Measurements from ENCODE around the gene NRP1.
A peak's percentile ranks its signal among the peaks of the same experiment; 100 is the strongest.

NRP1 gene

DNA sequence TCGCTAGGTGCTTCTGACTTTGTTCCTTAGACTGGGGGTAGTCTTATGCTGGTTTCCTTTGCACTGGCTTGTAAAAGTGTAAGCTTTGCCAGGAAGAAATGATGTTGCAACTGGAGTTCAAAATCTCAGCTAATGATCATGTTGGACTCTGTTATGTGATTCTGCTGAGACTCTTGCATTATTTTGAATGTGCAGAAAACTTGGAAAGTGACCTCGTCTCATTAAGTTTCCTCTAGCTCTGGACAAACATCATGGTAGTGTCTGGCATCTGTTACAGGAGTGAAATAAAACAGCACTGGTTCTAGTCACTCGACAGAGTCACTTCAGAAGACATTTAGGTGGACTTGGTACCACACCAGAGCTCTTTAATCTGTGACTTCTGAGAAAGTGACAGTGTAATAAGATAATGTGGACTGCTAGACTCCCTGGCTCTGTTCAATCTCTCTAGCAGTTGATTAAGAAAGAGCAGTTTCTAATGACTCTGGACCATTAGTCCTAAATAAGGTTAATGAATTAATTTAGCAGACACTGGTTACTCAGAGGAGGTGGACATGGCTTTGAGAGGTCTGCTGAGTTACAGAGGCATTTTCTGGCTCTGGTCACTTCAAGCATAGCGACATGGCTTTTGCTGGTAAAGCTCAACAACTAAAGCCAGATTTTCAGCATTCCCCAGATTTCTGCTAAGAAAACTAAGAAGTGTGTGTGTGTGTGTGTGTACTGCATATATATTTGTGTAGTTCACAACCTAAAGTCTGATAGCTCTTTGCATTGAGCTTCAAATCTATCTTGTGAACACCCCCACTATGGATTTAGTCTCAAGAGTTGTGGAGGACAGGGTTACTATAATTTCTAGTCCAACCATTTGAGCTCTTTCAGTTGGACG lies 2.0 kb downstream of the NRP1 start:
- Histone ChIP-seq H3K4me3 (ENCODE audit: low read depth in 1 of 2, low read length in 2 of 2) (peak overlapping the region; percentile 90 to 93), H3K4me1 (ENCODE audit: control insufficient read depth in 1 of 2, insufficient read depth in 2 of 2, low read length in 2 of 2) (peaks cover 0 to 36% of the 10 kb centered on the region in 2 donors), H3K9me3 (ENCODE audit: control insufficient read depth in 1 of 2, low read length in 2 of 2) (no peaks in the 10 kb centered on the region), H3K27ac (ENCODE audit: low read length) (peak overlapping the region; percentile 94), H3K36me3 (ENCODE audit: control insufficient read depth in 1 of 2, insufficient read depth in 2 of 2, low read length in 2 of 2) (peaks cover 7 to 13% of the 10 kb centered on the region in 2 donors), H3K27me3 (ENCODE audit: low read depth, low read length) (no peaks in the 10 kb centered on the region)

DNA sequence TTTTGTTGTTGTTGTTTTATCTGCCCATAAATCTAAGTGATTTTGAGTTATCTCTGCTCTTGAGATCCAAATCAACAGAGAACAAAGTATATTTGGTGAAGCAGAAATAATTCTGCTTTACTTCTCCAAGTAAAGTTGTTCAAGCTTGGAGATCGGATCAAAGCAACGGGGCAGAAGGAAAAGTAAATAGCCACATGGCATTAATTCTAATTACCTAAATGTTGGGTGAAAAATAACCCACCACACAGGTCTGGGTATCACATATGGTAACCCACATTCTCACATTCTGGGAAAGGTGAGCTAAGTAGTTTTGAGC lies 3.1 kb downstream of the NRP1 start:
- H3K4me1 ChIP-seq (ENCODE audit: control insufficient read depth in 1 of 2, insufficient read depth in 2 of 2, low read length in 2 of 2): peaks cover 0 to 37% of the 10 kb centered on the region in 2 donors
- peak overlapping the region; percentile 94 for H3K27ac ChIP-seq (ENCODE audit: low read length)

DNA sequence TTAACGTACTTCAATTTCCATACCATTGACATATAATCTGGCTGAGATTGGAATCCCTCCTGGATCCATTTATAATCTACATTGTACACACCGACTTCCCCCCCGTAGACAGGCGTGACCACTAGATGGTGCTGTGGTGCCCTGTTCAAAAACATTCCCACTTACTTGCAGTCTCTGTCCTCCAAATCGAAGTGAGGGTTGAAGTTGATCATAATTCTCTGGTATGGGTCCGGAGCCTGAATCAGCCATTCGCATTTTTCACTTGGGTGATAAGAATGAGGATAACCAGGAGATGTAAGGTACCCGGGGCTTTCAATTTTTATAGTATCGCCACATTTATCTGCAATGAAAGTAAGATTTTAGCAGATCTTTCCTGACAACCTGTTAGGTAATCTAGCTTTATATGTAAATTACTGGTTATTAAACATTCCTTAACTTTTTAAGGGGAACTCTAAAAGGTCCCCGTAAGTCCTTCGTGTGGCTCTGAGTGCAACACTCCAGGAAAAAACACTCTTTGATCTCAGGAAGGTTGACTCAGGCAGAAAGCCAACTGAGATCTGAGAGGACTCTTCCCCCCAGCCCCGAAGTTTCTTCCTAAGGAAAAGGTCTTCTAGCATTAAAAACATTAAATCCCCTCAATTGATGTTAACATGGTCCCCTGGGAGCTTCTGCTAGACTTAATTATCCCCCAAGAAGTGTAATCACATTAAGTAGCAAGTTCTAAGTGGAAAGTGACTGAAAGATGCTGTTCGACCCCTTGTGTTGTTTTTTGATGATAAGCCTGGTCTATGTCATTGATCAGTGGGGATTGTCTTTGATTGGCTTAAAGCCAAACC lies 3.7 kb downstream of the NRP1 start:
- H3K36me3 ChIP-seq (ENCODE audit: control insufficient read depth in 1 of 2, insufficient read depth in 2 of 2, low read length in 2 of 2): peaks cover 7 to 13% of the 10 kb centered on the region in 2 donors
- no peaks in the 10 kb centered on the region for H3K27me3 ChIP-seq (ENCODE audit: low read depth, low read length)
- H3K4me1 ChIP-seq (ENCODE audit: control insufficient read depth in 1 of 2, insufficient read depth in 2 of 2, low read length in 2 of 2): peaks cover 0 to 37% of the 10 kb centered on the region in 2 donors
- H3K9me3 ChIP-seq (ENCODE audit: control insufficient read depth in 1 of 2, low read length in 2 of 2): no peaks in the 10 kb centered on the region
- peak overlapping the region; percentile 94 for H3K27ac ChIP-seq (ENCODE audit: low read length)
- peak overlapping the region; percentile 90 to 93 for H3K4me3 ChIP-seq (ENCODE audit: low read depth in 1 of 2, low read length in 2 of 2)

More for the DNA sequence above, 3.1 kb downstream of the NRP1 start:
- H3K9me3 ChIP-seq (ENCODE audit: control insufficient read depth in 1 of 2, low read length in 2 of 2): no peaks in the 10 kb centered on the region
- H3K4me3 ChIP-seq (ENCODE audit: low read depth in 1 of 2, low read length in 2 of 2): peak overlapping the region; percentile 90 to 93
- H3K36me3 ChIP-seq (ENCODE audit: control insufficient read depth in 1 of 2, insufficient read depth in 2 of 2, low read length in 2 of 2): peaks cover 7 to 13% of the 10 kb centered on the region in 2 donors
- H3K27me3 ChIP-seq (ENCODE audit: low read depth, low read length): no peaks in the 10 kb centered on the region

DNA sequence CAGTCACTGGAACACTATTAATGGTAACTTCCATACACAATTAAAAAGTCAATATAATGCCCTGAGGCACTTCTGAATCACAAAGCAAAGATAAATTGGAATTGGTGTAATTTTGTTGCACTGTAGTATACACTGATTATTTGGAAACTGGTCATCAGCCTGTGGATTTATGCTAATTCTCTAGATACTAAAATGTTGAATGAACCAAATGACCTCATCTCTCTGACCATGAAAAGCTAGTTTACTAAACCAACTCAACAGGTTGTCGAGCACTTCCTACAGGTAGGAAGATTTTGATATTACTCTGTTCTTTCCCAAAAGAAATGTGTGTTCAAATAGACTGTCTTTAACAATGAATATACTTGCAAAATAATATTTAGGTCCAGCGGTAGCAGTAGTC lies 5.3 kb downstream of the NRP1 start:
- Histone ChIP-seq H3K36me3 (ENCODE audit: control insufficient read depth in 1 of 2, insufficient read depth in 2 of 2, low read length in 2 of 2) (peaks cover 5 to 13% of the 10 kb centered on the region in 2 donors), H3K4me1 (ENCODE audit: control insufficient read depth in 1 of 2, insufficient read depth in 2 of 2, low read length in 2 of 2) (peaks cover 0 to 39% of the 10 kb centered on the region in 2 donors), H3K27ac (ENCODE audit: low read length) (no peak overlapping the region), H3K4me3 (ENCODE audit: low read depth in 1 of 2, low read length in 2 of 2) (no peak overlapping the region), H3K27me3 (ENCODE audit: low read depth, low read length) (no peaks in the 10 kb centered on the region), H3K9me3 (ENCODE audit: control insufficient read depth in 1 of 2, low read length in 2 of 2) (no peaks in the 10 kb centered on the region)

GRCh38 chr10:33328253-33328652 lies 6.2 kb downstream of the NRP1 start:
- H3K36me3 ChIP-seq (ENCODE audit: control insufficient read depth in 1 of 2, insufficient read depth in 2 of 2, low read length in 2 of 2): peaks cover 0 to 18% of the 10 kb centered on the region in 2 donors
- H3K27me3 ChIP-seq (ENCODE audit: low read depth, low read length): no peaks in the 10 kb centered on the region
- no peak overlapping the region for H3K27ac ChIP-seq (ENCODE audit: low read length)
- peaks cover 0 to 36% of the 10 kb centered on the region in 2 donors for H3K4me1 ChIP-seq (ENCODE audit: control insufficient read depth in 1 of 2, insufficient read depth in 2 of 2, low read length in 2 of 2)
- H3K4me3 ChIP-seq (ENCODE audit: low read depth in 1 of 2, low read length in 2 of 2): peak overlapping the region in 1 of 2 donors; percentile 17
- H3K9me3 ChIP-seq (ENCODE audit: control insufficient read depth in 1 of 2, low read length in 2 of 2): no peaks in the 10 kb centered on the region

- peaks cover 0 to 36% of the 10 kb centered on the region in 2 donors for H3K4me1 ChIP-seq (ENCODE audit: control insufficient read depth in 1 of 2, insufficient read depth in 2 of 2, low read length in 2 of 2)
- no peak overlapping the region for H3K4me3 ChIP-seq (ENCODE audit: low read depth in 1 of 2, low read length in 2 of 2)
- H3K9me3 ChIP-seq (ENCODE audit: control insufficient read depth in 1 of 2, low read length in 2 of 2): no peaks in the 10 kb centered on the region
- H3K36me3 ChIP-seq (ENCODE audit: control insufficient read depth in 1 of 2, insufficient read depth in 2 of 2, low read length in 2 of 2): peaks cover 0 to 18% of the 10 kb centered on the region in 2 donors
- H3K27me3 ChIP-seq (ENCODE audit: low read depth, low read length): no peaks in the 10 kb centered on the region
- no peak overlapping the region for H3K27ac ChIP-seq (ENCODE audit: low read length)
Measured at GRCh38 chr10:33327751-33328150, 6.7 kb downstream of the NRP1 start.

DNA sequence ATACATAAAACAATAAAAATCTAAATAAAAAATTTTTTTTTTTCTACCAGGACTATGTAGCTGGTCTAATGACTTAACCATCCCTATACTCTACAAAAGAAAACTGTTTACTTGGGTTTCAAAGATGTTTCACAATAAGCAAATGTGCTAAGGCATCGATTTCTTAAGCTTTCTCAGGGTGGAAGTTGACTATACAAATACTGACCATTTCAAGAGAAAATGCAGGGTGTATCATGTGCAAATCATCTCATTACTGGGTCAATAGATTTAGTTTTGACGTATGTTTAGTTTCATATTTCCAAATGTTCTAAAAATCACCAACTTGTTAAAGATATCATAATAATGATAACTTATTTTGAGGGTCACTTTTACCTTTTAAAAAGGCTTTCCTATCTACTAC lies 7.5 kb downstream of the NRP1 start:
- Histone ChIP-seq H3K9me3 (ENCODE audit: control insufficient read depth in 1 of 2, low read length in 2 of 2) (no peaks in the 10 kb centered on the region), H3K27ac (ENCODE audit: low read length) (no peak overlapping the region), H3K4me3 (ENCODE audit: low read depth in 1 of 2, low read length in 2 of 2) (no peak overlapping the region), H3K27me3 (ENCODE audit: low read depth, low read length) (no peaks in the 10 kb centered on the region), H3K36me3 (ENCODE audit: control insufficient read depth in 1 of 2, insufficient read depth in 2 of 2, low read length in 2 of 2) (peaks cover 0 to 18% of the 10 kb centered on the region in 2 donors), H3K4me1 (ENCODE audit: control insufficient read depth in 1 of 2, insufficient read depth in 2 of 2, low read length in 2 of 2) (peaks cover 0 to 37% of the 10 kb centered on the region in 2 donors)

- Histone ChIP-seq H3K4me1 (ENCODE audit: control insufficient read depth in 1 of 2, insufficient read depth in 2 of 2, low read length in 2 of 2) (peaks cover 0 to 38% of the 10 kb centered on the region in 2 donors), H3K4me3 (ENCODE audit: low read depth in 1 of 2, low read length in 2 of 2) (no peak overlapping the region)
Measured at GRCh38 chr10:33325929-33326328, 8.5 kb downstream of the NRP1 start.

GRCh38 chr10:33323721-33324120 lies 10.7 kb downstream of the NRP1 start:
- H3K36me3 ChIP-seq (ENCODE audit: control insufficient read depth in 1 of 2, insufficient read depth in 2 of 2, low read length in 2 of 2): peaks cover 0 to 8% of the 10 kb centered on the region in 2 donors
- no peak overlapping the region for H3K4me3 ChIP-seq (ENCODE audit: low read depth in 1 of 2, low read length in 2 of 2)
- no peaks in the 10 kb centered on the region for H3K9me3 ChIP-seq (ENCODE audit: control insufficient read depth in 1 of 2, low read length in 2 of 2)
- no peaks in the 10 kb centered on the region for H3K27me3 ChIP-seq (ENCODE audit: low read depth, low read length)
- H3K27ac ChIP-seq (ENCODE audit: low read length): no peak overlapping the region
- peaks cover 0 to 23% of the 10 kb centered on the region in 2 donors for H3K4me1 ChIP-seq (ENCODE audit: control insufficient read depth in 1 of 2, insufficient read depth in 2 of 2, low read length in 2 of 2)

More at GRCh38 chr10:33325929-33326328, 8.5 kb downstream of the NRP1 start:
- H3K36me3 ChIP-seq (ENCODE audit: control insufficient read depth in 1 of 2, insufficient read depth in 2 of 2, low read length in 2 of 2): peaks cover 0 to 18% of the 10 kb centered on the region in 2 donors
- H3K9me3 ChIP-seq (ENCODE audit: control insufficient read depth in 1 of 2, low read length in 2 of 2): no peaks in the 10 kb centered on the region
- no peaks in the 10 kb centered on the region for H3K27me3 ChIP-seq (ENCODE audit: low read depth, low read length)
- no peak overlapping the region for H3K27ac ChIP-seq (ENCODE audit: low read length)

- Histone ChIP-seq H3K27ac (ENCODE audit: low read length) (no peak overlapping the region), H3K4me1 (ENCODE audit: control insufficient read depth in 1 of 2, insufficient read depth in 2 of 2, low read length in 2 of 2) (peaks cover 0 to 14% of the 10 kb centered on the region in 2 donors)
Measured at GRCh38 chr10:33321516-33321915, 13.0 kb downstream of the NRP1 start.

DNA sequence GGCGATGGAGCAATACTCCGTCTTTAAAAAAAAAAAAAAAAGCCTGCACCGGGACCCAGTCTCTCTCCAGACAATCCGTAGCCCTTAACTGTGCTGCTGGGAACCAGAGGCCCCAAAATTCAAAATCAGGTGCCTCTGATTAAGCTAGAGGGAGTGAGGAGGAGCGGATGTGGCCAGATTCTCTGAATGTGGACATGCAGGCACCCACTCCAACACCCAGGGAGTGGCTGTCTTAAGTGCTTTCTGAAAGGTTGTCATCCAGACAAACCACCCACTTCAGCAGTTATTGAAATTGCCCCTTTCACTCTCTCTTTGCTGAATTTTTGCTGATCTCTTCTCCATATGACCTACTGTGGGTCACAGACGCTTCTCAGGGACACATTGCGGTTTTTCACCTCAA lies 14.2 kb downstream of the NRP1 start:
- no peak overlapping the region for H3K4me3 ChIP-seq (ENCODE audit: low read depth in 1 of 2, low read length in 2 of 2)
- no peak overlapping the region for H3K27ac ChIP-seq (ENCODE audit: low read length)
- peaks cover 6 to 26% of the 10 kb centered on the region in 2 donors for H3K4me1 ChIP-seq (ENCODE audit: control insufficient read depth in 1 of 2, insufficient read depth in 2 of 2, low read length in 2 of 2)
- H3K9me3 ChIP-seq (ENCODE audit: control insufficient read depth in 1 of 2, low read length in 2 of 2): no peaks in the 10 kb centered on the region
- peaks cover 0 to 5% of the 10 kb centered on the region in 2 donors for H3K36me3 ChIP-seq (ENCODE audit: control insufficient read depth in 1 of 2, insufficient read depth in 2 of 2, low read length in 2 of 2)
- no peaks in the 10 kb centered on the region for H3K27me3 ChIP-seq (ENCODE audit: low read depth, low read length)

More at GRCh38 chr10:33321516-33321915, 13.0 kb downstream of the NRP1 start:
- Histone ChIP-seq H3K4me3 (ENCODE audit: low read depth in 1 of 2, low read length in 2 of 2) (no peak overlapping the region), H3K9me3 (ENCODE audit: control insufficient read depth in 1 of 2, low read length in 2 of 2) (no peaks in the 10 kb centered on the region), H3K36me3 (ENCODE audit: control insufficient read depth in 1 of 2, insufficient read depth in 2 of 2, low read length in 2 of 2) (peaks cover 0 to 5% of the 10 kb centered on the region in 2 donors), H3K27me3 (ENCODE audit: low read depth, low read length) (no peaks in the 10 kb centered on the region)

Data from muscle layer of duodenum (tissue), 2 donors.